HG03565 (cell line): Measurements from ENCODE around the gene USH1C.

Experiments used
- ATAC-seq: cut with Tn5 transposase; IDR thresholded peaks from one replicate; pipeline ENCODE4 v1.9.1; 2021; ENCODE audit warnings: mild to moderate bottlenecking, moderate library complexity; ENCODE audit not compliant: unreplicated experiment

Gene USH1C

DNA sequence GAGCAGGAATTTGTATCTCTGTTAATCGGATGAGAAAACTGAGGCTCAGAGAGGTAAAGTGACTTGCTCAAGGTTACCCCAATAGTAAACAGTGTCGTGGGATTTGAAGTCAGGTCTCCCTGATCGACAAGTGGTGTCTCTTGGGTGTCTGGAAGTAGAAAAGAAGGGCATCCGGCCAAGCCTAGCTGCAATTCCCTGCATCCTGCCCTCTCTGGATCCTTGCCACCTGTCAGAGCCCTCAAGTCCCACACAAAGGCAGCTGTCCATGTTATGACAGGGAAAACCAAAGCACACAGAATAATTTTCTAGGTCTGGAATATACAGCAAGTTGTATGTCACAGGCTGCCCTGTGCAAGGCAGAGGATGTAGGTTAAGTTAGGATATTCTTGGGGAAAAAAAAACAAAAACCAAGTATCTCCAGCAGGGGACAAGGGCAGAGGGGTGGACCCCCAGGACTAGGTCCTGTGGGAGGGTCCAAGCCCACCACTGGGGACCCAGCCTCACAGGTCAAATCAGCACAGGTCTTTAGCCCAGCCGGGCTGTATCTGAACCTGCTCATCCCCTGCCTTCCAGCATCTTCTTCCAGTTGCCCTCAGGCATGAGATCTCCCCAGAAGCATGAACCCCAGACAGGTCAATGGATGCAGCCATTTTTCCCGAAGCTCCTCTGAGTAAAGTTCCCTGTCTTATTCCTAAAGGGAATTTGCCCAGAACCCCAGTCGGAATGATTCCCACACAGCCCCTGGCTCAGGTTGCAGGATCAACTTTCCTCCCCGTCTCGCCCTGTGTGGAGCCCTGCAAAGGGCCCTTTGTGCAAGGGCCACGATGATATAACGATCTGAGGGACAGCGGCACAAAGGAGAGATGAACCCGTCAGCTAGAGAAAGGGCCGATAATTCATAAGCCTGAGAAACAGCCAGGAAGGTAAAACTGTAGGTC, 15.0 kb downstream of the USH1C start:
- ATAC-seq: no peak

DNA sequence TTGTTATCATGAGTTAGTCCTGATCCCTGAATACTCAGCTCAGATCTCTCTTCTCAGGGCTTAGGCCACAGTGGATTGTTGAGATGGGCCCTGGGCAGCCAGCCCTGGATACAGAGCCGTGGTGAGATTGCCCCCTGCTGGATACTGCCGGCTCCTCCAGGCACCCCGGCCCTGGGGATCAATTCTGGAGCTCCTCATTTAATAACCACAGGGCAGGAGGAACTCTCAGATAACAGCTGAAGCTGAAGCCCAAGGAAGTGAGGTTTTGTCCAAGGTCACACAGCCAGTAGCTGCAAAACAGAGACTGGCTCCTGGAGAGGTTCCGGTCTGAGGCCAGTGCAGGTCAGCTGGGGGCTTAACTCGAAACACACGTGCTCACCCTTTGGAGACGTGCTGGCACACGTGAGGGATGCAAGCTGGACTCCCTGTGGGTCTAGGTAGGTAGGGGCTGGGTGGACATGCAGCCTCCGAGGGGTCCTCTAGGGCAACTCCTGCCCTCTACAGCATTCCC, 16.0 kb downstream of the USH1C start:
- ATAC-seq: no peak

DNA sequence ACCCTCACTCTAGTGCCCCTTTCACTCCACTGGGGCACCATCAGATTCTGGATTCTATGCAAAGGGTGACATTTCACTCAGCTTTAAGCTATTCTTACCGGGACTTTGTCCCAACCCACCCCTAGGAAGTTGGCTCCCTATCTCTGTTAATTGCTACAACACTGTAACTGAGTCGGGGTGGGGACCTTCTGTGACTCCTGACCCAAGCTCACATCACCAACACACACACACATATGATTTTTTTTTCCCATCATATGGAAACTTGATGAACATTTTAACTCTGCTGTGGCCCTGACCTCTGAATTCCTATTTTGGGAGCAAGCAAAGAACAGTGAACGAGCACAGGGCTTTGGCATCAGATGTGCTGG, 16.6 kb downstream of the USH1C start:
- no peak for ATAC-seq

DNA sequence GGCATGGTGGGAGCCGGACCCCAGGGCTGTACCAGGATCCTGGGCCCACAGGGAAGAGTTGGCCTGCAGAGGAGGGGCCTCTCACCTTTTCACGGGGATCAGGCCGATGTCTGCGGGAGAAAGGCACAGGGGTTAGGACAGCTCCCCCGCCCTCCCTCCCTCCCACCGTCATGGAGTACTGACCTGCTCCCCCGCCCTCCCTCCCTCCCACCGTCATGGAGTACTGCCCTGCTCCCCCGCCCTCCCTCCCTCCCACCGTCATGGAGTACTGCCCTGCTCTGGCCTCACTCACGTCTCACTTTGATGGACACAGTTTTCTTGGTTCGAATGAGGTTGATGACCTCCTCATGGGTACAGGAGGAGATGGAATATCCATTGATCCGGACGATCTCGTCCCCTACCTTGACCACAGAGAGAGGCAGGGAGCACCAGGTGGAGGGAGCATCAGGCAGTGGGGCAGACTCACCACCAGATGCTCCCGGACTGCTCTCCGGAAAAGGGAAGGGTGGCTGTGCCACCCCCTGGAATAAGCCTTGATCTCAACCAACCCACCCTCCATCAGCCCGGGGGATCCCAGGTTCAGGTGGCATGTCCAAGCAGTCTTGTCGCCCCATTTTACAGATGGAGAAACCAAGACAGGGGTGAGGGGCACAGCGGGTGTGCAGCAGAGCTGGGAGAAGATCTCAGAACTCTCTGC, 17.1 kb downstream of the USH1C start:
- no peak for ATAC-seq

DNA sequence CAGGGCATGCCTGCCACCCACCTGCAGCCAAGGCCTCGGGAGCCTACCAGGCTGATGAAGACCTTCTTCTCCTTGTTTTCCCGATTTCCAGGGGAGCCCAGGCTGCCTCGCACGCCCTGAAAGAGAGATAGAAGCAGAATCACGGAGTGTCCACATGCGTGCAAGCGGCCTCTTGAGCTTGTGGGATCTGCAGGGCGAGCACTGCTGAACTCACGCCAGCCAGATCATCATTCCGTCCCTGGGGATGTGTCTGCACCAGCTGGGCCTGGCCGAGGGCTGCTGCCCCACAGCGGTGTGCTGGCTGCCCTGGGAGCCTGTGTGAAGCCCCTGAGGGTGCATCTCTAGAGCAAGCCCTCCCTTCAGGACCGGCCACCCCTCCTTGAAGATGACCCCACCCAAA, 17.9 kb downstream of the USH1C start:
- no peak for ATAC-seq

DNA sequence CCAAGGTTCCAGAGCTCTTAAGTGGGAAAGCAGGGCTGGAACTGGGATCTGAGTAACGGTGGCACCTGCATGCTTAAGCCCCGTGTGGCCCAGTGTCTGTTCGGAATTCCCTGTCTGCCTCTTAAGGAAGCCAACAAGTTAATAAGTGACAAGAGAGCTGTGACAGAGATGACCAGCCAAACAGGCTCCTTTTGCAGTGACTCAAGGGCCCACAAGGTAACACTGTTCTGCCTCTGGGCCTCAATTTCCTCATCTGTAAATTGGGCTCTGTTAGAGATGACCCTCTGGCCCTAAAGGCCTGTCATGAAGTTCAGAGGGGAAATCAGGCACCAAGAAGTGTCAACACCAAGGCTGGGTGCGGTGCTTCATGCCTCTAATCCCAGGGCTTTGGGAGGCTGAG, 18.6 kb downstream of the USH1C start:
- ATAC-seq: no peak

DNA sequence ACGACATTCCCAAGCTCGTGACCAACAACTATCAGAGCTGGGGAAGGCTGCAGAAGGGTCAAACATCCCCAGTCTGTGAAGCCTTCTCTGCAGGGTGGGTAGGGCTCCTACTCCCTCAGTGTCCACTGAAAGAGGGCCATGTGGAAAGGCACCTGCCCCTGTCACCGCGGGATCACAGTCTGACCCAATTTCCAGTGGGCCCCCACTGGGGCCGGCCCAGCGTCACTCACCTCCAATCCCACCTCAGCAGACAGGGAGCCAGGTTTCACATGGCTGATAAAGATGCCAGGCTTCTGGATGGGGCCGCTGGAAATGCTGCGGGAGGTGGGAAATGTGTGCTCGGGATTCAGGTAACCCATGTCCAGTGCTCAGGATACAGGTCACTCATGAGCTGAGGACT, 20.0 kb downstream of the USH1C start:
- no peak for ATAC-seq

DNA sequence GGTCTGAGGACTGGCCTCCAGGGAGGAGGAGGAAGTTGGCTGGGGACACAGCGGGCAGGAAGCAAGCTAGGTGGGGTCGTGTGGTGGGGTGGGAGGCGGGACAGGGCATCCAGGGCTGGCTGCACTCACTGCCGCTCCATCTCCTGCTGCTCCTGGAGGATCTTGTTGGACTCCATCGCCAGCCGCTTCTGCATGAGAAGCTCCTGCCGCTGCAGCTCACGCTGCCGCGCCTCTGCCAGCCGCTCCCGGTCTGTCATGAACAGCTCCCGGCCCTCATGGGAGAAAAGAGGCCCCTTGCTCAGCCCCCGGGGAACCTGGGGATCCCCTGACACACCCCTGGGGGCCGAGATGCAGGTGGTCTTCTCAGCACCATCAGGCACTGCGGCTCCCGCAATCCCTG, 21.6 kb downstream of the USH1C start:
- no peak for ATAC-seq

DNA sequence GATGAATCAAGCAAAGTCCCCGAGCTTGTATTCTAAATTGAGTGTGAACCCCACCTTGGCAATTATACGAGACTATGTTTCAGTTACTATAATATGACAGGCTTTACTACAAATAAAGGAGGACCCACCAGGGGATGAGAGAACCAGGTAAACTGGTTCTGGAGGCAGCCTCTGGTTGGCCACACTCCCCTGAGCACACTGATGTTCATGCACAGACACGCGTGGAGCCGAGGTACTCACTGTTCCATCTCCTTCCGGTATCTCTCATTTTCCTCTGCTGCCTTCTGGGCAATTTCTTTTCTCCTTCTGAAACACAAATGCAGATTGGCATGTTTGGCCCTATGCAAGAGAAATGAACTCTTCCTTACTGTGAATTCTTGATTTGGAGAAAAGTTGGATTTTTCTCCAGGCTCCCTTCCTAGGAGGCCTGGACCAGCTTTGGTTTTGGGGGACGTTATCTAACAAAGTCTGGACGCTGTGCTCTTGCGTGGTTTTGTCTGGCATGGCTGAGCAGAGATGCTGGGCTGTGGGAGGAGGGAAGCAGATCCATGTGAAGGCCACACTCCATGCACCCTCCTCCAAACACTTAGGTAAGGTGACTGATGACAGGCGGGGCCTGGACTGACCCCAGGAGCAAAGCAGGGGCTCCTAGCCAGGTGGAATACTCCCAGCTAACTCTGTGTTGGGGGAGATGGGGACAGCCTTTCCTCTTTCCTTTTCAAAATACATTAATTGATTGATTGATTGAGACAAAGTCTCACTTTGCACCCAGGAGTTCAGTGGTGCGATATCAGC, 22.9 kb downstream of the USH1C start:
- ATAC-seq: no peak

DNA sequence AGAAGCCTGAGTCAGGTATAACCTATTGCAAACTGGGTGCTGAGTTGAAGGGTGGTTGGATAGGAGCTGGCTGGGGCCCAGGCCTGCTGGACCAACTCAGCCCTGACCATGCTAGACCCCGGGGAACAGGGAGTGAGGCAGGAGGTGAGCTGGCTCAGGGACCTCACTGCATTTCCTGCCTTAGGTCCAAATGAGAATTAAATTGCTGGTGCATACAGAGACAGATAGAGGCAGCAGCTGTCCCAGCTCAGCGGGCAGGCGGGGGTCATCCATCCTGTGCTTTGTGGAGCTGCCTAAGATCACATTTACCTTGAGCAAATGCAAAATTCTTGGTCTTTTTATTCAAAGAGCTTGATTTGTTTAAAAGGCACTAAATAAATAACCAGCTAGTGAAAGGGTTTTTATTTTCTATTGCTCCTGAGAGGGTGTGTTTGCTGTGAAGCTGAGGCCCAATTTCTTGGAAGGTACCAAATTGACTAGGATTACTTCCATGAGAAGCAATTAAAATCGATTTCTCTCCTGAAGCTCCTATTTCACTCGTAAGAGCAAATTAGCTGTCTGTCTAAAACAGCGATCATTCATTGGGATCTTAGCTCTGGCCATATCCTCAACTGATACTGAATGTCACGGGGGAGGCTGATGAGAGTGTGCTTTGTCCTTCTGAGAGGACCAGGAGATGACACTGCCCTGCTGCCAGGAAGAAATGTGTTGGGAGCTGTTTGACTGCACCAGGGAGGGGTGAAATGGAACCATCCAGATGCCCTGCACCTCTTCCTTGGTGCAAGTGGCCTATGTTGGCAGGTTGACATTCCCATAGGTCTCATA, 24.9 kb downstream of the USH1C start:
- no peak for ATAC-seq

DNA sequence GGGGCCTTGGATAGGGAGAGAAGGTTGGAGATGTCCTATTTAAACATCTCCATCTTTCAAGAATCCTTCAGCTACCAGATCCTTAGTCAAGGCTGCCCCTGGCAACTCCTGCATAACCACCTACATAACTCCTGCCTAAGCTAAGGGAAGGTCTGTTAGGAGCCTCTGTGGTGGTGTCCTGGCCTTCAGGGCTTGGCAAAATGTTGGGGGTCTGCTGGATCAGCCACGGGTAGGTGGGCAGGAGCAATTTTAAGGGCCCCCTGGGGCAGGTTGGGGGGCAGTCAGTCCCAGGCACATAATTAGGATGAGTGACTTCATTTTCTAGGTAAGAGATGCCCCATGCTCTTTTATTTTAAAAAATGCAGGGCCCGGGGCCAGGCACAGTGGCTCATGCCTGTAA, 25.9 kb downstream of the USH1C start:
- ATAC-seq: no peak

DNA sequence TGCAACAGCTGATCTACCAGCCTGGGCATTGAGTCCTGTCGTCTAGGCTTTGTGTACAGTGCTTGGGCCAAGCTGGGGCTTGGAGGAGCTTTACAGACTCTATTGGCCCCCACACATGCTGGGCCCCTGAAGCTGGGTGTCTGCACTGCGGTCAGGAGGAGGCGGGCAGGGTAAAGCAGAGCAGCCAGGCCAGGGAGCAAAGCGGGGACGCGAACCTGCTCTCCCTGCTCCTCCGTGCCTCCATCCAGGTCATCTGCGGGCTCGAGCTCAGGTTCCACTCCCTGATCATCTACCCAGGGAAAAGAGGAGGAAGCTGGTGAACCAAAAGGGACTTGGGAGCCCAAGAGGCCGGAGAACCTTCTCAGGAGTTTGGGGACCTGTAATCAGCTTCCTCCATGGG, 27.0 kb downstream of the USH1C start:
- ATAC-seq: no peak

DNA sequence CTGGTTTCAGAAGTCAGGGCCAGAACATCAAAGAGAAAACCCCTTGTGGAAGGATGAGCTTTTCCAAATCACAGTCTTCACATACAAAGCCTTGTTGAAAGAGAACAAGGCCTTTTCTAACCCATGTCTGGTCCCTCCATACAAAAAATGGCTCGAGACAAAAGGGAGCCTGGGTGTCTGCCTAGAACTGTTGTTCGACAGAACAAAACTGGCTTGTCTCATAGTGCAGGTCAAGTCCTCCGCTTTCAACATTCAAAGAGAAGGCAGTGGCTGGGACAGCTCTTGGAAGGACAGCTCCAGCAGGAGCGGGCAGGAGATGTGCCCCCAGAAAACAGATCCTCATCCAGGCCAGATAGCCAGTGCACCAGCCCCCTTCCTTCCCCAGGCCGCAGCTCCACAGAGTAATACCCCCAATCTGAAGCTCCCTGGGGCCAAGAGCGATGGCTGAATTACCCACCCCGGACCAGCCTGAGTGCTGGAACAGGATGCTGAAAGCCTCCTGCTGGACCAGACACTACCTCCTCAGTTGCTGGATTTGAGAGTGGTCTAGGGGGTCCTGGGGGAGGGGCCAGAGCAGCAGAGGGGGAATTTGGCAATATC, 27.6 kb downstream of the USH1C start:
- ATAC-seq: no peak

DNA sequence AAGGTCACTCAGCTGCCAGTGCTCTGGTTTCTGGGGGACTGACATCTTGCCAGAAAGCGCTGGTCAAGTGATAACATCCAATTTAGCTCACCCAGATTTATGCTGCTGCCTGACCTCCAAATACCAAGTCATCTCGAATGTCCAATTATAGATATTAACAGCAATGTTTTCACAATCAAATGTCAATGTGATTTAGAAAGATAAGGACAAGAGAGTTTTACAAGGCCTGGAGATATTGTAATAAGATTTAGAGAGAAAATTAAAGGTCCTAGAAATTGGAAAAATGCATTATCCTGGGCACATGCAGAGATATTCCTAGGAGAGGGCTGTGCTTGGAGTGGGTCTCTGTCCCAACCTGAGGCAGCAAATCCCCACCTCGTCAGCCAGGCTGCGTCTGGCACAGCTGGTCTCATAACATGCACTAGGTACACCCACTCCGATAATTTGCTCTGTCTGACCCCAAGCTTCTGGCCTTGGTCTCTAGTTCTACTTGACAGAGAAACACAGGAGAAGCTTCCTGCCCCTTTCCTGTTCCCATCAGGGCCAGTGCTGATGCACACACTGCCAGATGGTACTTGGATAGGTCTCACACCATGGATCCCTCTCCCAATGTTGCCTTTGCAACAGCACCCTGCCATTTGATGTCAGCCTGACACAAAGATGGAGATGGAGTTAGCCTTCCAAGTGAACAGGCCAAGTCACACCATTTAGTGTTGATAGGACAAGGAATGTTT, 28.6 kb downstream of the USH1C start:
- ATAC-seq: no peak

DNA sequence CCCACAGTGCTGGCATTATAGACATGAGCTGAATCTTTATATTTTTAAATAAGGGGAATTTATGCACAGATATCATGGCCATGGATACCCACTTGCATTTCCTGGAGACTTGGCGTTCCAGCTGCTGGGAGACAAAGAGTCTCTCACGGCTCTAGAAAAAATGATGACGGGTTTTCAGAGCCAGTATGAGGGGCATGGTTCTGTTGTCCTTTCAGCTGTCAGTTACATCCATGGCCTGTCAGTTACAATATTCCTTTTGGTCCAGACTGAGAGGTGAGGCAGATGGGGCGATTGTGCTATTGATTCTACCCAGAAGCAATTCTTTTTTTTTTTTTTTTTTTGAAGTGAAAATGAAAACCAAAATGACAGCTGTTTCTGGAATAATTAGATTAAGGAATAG, 29.7 kb downstream of the USH1C start:
- ATAC-seq: no peak

DNA sequence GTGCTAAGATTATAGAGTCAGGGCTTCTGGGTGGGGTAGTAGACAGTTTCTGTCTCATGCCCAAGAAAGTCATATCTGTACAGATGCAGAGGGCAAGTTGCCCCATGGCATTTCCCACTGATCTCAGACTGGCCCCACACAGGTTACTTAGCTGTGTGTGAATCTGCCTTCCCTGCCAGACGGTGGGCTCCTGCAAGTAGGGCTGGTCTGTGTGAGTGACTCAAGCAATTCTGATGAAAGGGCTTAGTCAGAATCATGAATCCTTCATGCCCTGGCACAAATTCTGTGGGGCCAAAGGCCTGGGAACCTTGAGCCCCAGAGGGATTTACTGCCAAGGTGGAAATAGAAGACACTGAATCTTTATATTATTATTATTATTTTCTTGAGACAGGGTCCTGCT, 30.4 kb downstream of the USH1C start:
- ATAC-seq: no peak

DNA sequence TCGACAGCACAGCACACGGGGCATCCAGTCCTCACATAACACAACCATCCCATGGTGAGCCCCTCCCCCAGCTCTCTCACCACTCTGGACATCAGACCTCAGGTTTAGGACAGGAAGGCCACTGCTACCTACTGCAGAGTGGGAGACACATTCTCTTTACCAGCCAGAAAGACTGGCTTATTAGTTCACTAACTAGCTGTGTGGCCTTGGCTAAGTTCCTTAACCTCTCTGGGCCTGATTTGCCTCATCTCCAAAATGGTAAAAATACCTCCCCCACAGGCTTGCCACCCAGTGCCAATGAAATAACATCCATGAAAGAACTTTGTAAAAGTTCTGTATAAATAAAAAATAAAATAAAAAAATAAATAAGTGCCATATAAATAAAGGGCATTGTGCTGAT, 32.1 kb downstream of the USH1C start:
- ATAC-seq: no peak

DNA sequence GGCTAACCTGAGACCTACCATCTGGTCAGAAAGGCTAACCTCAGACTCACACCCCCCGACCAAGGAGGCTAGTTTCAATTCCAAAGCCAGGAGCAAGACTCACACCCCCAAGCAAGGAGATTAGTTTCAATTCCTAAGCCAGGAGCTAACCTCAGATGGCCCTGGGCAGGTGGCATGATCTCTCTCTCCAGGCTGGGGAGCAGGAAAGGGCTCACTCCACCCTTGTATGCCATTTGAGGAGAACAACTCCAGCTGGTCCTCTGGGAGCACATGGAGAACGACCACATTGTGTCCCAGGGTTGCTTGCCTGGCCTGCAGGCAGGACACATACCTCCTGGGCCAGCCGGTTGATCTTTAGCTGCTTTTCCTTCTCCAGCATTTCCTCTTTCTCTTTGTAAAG, 32.6 kb downstream of the USH1C start:
- ATAC-seq: no peak

DNA sequence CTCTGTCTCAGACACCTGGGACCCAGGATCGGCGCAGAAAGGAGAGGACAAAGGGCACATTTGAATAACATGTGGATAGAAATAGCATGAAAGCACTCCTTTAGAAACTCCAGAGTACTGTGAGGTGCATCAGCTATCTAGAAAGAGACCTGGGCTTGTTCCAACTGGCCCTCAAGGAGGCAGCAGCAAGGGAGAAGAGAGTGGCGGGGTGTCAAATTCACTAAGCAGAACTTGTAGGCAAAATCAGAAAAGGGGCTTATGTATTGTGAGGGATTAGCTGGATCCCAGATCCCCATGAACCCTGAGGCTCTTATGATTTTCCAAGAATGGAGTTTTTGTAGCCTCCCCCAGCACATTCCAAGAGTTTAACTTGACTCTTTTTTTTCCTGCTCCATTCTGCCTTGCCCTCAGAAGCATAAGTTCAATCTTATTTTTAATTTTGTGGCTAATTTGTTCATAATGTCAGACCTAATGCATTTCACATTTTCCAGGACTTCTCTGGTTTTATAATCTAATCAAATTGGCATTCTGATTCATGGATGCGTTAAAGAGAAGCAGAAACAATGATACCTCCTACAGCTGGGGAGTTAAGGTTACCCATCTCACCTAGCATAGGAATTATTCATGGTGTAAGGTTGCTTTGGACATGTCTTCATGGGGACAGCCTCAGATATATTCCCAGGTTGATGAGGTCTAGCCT, 33.6 kb downstream of the USH1C start:
- no peak for ATAC-seq
